Inferior parietal cortex (tissue), 1 donor: ENCODE measurements around the gene OPRD1.
"Not testable (repeated sequence)": the region's sequence is repeated elsewhere in the genome, so short reads cannot be mapped to it uniquely, and the experiment has no call there.

ENCODE experiments used
- DNase-seq: peaks from one replicate; pipeline ENCODE4 v3.0.0-alpha.2; 2016; ENCODE audit errors: extremely low spot score

Gene OPRD1

GRCh38 chr1:28801461-28801860, 10.5 kb upstream of the OPRD1 start:
- DNase-seq, result no peak

- no peak for DNase-seq
Observed at GRCh38 chr1:28803051-28803450, 8.9 kb upstream of the OPRD1 start.

GRCh38 chr1:28803662-28804061, 8.3 kb upstream of the OPRD1 start:
- DNase-seq, result no peak

GRCh38 chr1:28804071-28804470, 7.9 kb upstream of the OPRD1 start:
- no peak for DNase-seq

- no peak for DNase-seq
Observed at GRCh38 chr1:28807046-28807445, 4.9 kb upstream of the OPRD1 start.

- DNase-seq, result no peak
Observed at GRCh38 chr1:28807986-28808385, 4.0 kb upstream of the OPRD1 start.

- DNase-seq, result no peak
Observed at GRCh38 chr1:28811369-28811765, 603 bp upstream of the OPRD1 start.

- no peak for DNase-seq
Observed at GRCh38 chr1:28812669-28813468, 899 bp downstream of the OPRD1 start.

GRCh38 chr1:28813931-28814465, 2.0 kb downstream of the OPRD1 start:
- DNase-seq, result no peak

- DNase-seq, result no peak
Observed at GRCh38 chr1:28815533-28816185, 3.7 kb downstream of the OPRD1 start.

- DNase-seq, result no peak
Observed at GRCh38 chr1:28817133-28817532, 5.2 kb downstream of the OPRD1 start.

GRCh38 chr1:28819020-28819419, 7.0 kb downstream of the OPRD1 start:
- no peak for DNase-seq

GRCh38 chr1:28822799-28823198, 10.8 kb downstream of the OPRD1 start:
- DNase-seq, result no peak

GRCh38 chr1:28824061-28824460, 12.1 kb downstream of the OPRD1 start:
- DNase-seq, result not testable (repeated sequence)

GRCh38 chr1:28828227-28828858, 16.4 kb downstream of the OPRD1 start:
- DNase-seq, result not testable (repeated sequence)

GRCh38 chr1:28830814-28831213, 18.8 kb downstream of the OPRD1 start:
- DNase-seq, result peak; percentile 61

GRCh38 chr1:28832966-28833365, 21.0 kb downstream of the OPRD1 start:
- DNase-seq, result no peak

- DNase-seq, result no peak
Observed at GRCh38 chr1:28833381-28833780, 21.4 kb downstream of the OPRD1 start.

- no peak for DNase-seq
Observed at GRCh38 chr1:28835237-28835650, 23.3 kb downstream of the OPRD1 start.

GRCh38 chr1:28836421-28836956, 24.5 kb downstream of the OPRD1 start:
- DNase-seq, result no peak

GRCh38 chr1:28840928-28841544, 29.1 kb downstream of the OPRD1 start:
- DNase-seq, result no peak
